Limb (tissue), 2 donors: ENCODE measurements around the gene CCDC85C.
A peak's percentile ranks its signal among the peaks of the same experiment; 100 is the strongest.

ENCODE experiments used
- DNase-seq, 2 donors: peaks; one replicate each; pipeline ENCODE4 v3.0.0-alpha.2; 2016; ENCODE audit errors: extremely low spot score in 2 of 2

Gene CCDC85C

GRCh38 chr14:99524804-99525698 lies 79.0 kb downstream of the CCDC85C start:
- DNase-seq, result no peak

GRCh38 chr14:99524091-99524661 lies 79.8 kb downstream of the CCDC85C start:
- no peak for DNase-seq

GRCh38 chr14:99523704-99524055 lies 80.3 kb downstream of the CCDC85C start:
- DNase-seq, result no peak

GRCh38 chr14:99522934-99523703 lies 80.9 kb downstream of the CCDC85C start:
- no peak for DNase-seq

GRCh38 chr14:99522457-99522891 lies 81.5 kb downstream of the CCDC85C start:
- DNase-seq, result no peak

- no peak for DNase-seq
Observed at GRCh38 chr14:99522025-99522401, 82.0 kb downstream of the CCDC85C start.

DNA sequence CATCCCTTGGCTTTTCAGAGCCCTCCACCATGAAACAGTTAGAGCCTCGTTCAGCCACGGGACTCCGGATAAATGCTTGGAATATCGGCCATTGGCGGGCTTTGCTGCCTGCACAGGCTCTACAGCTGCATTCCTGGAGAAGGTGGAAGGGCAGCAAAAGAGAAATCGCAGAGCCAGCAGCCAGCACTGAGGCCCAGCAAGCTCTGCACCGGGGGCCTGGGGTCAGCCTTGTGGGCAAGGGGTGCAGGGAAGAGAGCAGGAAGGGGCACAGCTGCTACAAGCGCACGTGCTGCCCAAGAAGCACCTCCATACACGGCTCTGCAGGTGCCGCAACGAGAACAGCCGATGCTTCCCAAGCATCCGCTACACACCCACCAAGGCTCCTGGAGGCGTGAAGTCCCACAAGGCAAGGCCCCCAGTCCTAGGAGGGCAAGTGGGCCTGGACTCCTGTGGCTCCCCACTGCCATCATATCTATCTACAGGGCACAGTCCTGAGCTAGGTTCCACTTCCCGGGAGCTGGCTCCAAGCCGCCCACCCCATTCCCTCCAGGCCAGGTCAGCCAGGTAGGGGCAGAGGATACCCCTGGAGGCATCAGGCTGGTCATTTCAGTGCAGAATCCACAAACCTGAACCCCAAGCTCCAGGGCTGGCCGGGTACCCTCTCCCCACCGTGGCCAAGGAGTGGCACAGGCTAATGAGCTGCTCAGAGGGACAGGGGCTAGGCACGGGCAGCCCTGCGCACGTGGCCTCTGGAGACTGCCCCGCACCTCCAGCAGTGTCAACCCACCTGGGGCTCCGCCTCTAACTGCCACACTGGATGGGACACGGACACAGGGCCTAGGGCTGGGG lies 82.6 kb downstream of the CCDC85C start:
- no peak for DNase-seq

- DNase-seq, result no peak
Observed at GRCh38 chr14:99520571-99521081, 83.4 kb downstream of the CCDC85C start.

DNA sequence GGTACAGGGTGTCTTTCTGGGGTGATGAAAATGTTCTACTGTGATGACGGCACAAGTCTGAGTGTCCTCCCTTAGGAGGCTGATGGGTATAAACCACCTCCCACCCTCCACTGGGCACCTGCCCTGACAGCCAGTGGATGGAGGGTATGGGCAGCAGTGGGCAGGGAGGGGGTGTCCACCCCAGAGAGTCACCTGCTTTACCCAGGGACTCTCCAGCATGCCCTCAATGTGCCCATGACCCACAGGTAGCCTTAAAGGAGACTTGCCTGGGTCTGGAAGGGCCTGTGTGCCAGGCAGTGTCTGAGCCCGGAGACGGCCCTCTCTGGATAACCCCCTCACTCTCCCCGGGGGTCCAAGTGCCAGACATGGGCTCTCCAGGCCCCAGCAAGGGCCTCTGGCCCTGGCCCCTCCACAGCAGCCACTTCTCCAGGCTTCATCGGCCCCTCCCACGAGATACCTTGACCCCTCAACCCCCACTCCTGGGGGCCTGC lies 84.0 kb downstream of the CCDC85C start:
- peak in 1 of 2 donors; percentile 33 for DNase-seq

GRCh38 chr14:99519347-99519881 lies 84.6 kb downstream of the CCDC85C start:
- no peak for DNase-seq

GRCh38 chr14:99518441-99519346 lies 85.3 kb downstream of the CCDC85C start:
- DNase-seq, result peak in 1 of 2 donors; percentile 87

- DNase-seq, result peak in 1 of 2 donors; percentile 33
Observed at GRCh38 chr14:99517643-99518381, 86.2 kb downstream of the CCDC85C start.

DNA sequence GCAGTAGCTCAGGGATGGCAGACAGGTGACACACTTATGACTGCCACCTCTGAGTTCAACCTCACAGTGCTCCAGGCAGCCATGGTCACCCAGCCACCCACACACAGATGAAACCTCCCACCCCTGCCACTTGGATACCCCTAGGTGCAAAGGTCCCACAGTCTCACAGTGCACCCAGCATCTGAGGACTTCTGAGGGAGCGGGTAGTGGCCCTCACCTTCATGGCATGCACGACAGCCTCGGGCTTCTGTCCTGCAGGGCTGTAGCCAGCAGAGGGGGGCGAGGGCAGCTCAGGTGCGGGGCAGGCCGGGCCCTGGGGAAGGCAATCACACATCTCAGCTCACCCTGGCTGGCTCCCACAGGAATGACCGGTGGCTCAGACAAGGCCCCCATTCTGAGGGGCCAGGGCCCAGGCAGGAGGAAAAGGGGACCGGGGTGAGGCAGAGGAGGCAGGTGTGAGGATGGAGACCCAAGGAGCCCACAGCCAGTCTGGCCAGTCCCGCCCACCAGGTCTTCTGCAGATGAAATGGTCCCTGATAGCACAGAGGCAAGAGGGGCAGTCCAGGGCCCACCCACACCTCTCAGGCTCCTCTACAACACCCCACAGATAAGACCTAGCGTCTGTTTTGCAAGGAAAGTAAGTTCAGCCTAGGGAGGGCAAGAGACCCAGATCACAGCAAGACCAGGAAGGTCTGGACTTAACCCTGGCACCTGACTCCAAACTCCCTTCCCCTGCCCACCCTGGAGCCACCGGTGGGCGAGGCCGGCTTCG lies 87.0 kb downstream of the CCDC85C start:
- DNase-seq, result peak in 1 of 2 donors; percentile 29

GRCh38 chr14:99516156-99516870 lies 87.7 kb downstream of the CCDC85C start:
- peak in 1 of 2 donors; percentile 29 for DNase-seq

DNA sequence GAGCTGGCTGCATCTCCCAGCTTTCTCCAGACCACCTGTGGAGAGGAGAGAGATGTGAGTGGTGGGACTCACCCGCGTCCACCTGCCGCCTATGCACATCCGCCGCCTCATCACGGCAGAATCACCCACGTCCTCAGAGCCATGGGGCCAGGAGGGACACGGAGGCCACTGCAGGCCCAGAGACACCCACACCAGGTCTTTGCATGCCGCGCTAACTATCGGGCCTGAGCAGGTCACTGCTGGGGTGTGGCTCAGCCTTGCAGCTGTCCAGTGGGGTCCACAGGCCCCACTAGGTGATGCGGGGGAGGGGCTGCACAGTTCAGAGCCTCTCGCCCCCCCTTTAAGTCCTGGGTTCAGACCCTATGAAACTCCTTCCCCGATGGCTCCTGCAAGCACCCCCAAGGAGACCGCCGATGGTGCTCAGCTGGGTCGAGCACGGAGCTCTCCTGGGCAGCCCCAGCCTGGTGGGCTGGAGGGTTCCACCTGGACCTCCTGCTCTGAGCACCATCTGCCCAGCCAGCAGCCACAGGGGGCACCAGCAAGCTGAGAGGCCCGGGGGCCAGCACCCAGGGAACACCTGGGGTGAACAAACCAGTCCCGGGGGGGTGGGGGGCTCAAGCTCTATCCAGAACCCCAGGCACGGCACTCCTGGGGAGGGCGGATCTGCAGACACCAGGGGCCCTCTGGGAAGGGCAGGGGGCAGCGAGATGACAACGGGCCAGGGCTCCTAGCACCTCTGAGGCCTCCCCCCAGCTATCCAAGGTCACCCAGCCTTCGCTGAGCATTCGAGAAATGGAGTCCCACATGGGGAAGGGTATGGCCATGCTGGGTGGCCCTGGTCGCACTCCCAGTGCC lies 88.5 kb downstream of the CCDC85C start:
- peak in 1 of 2 donors; percentile 34 for DNase-seq

DNA sequence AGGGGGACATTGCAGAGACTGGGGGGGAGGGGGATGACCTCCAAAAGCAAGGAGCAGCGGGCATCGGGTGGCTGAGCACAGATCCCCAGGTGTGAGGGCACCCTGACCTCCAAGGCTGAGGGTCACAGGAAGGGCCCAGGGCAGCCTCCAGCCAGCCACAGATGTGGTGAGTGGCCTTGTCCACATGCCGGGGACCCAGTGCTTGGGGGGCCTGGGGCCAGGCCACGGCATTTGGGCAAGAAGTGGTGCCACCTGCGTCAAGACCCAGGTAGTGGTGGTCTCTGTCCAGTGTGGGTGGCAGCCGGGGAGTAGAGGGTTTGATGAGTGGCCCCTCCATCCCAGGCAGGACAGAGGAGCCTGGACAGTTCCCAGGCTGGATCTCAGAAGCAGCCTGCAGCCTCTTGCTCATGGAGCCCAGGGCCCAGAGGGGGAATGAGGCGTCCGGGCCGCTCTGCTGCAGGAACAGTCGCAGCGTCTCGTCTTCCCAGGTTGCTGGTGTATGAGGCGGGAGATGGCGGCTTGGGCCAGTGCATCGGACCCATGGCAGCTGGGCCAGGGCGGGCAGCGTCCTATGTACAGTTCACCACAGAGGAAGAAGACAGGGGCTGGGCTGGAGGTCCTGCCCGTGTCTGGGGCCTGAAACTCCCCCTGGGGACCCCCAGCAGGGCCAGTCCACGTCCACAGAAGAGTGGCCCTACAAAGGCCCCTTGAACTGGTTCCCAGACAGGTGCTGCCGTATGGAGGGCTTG lies 89.3 kb downstream of the CCDC85C start:
- peak in 1 of 2 donors; percentile 30 for DNase-seq
